Right renal pelvis (tissue), 4 donors: Measurements from ENCODE around the gene FOXF1. TPM values are rescaled to one million over a fixed set of nuclear protein-coding genes. Genes with fewer than 3 reads are reported as not detected.

Source experiments
- DNase-seq, 4 donors: peaks; one replicate each; pipeline ENCODE4 v3.0.0-alpha.2; 2013; ENCODE audit warnings: low read depth in 4 of 4, low spot score in 3 of 4, missing footprints in 1 of 4
- polyA plus RNA-seq, 4 donors: library from polyadenylated mRNA; unstranded; fragments of 120-200 nt; gene quantifications; one replicate each; pipeline ENCODE4 v1.2.1, GENCODE V29; 2013; ENCODE audit not compliant: insufficient read length in 4 of 4

Gene FOXF1
- polyA plus RNA-seq, 4 donors, result 0.07 to 0.60 (median 0.24) TPM

- DNase-seq, result no peak
Observed at GRCh38 chr16:86531641-86532525, 21.6 kb downstream of the FOXF1 start.

GRCh38 chr16:86532526-86532815, 22.1 kb downstream of the FOXF1 start:
- no peak for DNase-seq

- DNase-seq, result no peak
Observed at GRCh38 chr16:86533076-86533475, 22.7 kb downstream of the FOXF1 start.

DNA sequence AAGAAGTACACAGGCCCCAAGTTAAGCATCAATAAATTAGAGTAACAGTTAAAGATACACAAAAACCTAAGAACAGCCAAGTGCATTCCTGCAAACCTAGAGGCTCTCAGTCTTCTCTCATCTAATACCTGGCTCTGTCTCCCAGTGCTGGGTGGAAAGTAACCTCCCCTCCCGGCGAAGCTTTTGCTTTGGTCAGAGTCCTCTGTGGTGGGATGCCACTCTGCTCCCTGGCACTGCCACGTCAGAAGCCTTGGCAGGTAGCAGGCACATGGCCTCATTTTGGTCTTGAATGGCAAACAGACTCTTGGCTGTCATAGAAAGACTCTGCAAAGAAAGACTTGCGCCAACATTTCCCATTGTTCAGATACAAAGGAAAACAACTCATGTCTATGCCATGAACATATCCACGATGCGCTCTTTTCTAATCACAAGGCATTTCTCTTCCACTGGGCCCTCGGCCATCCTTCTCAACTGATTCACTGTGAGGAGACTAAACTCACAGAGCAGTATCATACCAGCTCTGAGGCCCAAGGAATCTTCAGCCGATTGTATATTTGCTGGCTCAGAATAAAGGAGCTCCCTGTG, 23.5 kb downstream of the FOXF1 start:
- DNase-seq, result no peak

DNA sequence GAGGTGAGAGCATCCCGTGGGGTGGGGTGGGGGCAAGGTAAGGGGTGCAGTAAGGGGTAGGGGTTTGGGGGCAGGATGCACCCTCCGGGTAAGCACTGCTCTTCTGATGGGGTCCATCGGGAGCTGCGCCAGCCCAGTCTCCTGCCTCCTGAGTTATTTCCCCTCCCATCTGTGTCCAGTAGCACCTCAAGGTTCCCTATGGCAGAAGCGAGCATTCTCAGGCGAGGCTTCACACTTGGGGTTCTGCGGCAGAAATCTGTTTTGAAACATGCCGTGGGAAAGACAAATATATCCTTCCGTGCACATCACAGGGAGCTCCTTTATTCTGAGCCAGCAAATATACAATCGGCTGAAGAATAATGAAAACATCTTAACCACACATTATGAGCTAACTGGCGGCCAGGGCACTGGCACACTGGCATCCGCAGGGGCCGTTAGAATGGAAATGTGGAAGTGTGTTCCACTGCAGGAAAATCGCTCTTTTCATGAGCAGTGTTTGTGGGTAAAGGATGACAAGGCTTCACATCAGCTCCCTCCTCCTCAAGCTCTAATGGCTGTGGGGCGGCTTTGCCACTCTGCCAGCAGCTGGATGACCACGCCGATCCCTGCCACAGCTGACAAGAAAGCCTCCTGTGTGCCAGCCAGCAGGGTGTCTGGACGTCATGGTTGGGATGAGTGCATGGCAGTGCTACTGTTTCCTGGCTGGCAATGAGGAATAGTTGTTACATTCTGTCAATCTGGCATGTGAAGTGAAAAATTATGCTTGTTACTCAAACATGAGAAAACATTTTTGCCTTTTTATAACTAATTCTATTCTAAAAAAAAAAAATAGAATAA, 24.7 kb downstream of the FOXF1 start:
- DNase-seq, result no peak

DNA sequence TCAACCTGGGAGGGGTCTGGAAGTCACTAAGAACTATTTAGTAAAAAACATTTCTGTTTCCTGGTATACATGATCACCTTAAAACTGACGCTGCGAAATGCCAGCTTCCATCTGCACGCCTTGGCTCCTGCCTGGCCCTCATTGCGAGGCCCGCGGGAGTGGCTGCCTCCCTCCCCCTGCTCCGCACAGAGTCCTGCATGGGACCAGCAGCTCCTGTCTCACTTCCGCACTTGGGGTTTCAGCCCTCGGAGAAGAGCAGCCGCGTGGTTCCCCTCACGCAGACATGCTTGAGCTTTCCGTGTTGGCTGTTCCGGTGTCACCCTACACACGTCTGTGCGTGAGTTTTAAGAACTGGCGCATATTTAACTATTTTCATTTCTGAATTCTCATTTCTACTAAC, 26.3 kb downstream of the FOXF1 start:
- DNase-seq, result no peak

- no peak for DNase-seq
Observed at GRCh38 chr16:86537486-86537885, 27.2 kb downstream of the FOXF1 start.

GRCh38 chr16:86538196-86538780, 28.0 kb downstream of the FOXF1 start:
- no peak for DNase-seq

GRCh38 chr16:86540894-86541293, 30.6 kb downstream of the FOXF1 start:
- no peak for DNase-seq

GRCh38 chr16:86541560-86541959, 31.2 kb downstream of the FOXF1 start:
- DNase-seq, result no peak

GRCh38 chr16:86542756-86543750, 32.7 kb downstream of the FOXF1 start:
- no peak for DNase-seq

- DNase-seq, result no peak
Observed at GRCh38 chr16:86545481-86545880, 35.2 kb downstream of the FOXF1 start.

DNA sequence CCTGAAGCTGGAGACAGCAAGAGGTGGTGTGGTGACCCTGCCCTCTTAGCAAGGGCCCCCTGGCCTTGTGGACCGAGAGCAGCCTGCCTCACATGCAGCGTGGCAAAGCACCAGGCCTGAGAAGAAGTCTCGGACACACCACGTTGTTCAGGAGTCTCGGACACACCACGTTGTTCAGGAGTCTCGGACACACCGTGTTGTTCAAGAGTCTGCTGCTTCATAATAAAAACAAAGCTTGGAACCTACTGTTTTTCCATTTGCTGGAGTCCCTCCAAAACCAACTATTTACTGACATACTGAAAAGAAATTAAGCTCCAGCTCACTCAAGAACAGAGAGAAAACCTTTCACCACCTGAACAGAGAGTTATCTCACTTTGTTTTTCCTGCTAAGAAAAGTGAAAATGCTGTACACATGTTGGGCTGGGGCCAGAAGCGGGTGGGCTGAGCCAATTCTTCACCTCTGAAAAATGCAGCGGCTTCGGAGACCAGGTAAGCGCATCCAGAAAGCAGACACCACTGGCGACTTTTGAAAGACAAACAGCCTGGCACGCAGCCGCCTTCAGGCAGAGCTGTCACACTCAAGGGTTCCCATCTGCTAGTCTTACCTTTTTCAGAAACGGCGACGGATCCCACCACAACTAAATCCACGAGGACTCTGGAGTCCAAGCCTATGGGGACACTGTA, 35.8 kb downstream of the FOXF1 start:
- no peak for DNase-seq

DNA sequence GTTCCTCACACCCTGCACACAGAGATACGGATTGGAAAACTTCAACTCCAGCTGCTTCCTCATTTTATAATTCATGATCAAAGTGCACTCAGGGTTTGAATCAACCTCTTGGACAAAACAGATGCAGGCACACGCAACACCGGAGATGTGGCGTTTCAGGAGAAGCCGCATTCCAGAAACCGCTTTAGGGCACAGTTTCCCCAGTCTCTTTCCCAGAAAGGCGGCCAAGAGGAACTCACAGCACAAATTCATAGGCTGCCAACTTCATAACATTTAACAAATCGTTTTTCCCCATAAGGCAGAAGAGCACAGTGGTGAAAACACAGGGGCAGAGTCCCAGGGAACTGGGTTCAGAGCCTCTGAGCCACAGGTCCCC, 36.3 kb downstream of the FOXF1 start:
- DNase-seq, result no peak

- DNase-seq, result no peak
Observed at GRCh38 chr16:86547286-86547685, 37.0 kb downstream of the FOXF1 start.

DNA sequence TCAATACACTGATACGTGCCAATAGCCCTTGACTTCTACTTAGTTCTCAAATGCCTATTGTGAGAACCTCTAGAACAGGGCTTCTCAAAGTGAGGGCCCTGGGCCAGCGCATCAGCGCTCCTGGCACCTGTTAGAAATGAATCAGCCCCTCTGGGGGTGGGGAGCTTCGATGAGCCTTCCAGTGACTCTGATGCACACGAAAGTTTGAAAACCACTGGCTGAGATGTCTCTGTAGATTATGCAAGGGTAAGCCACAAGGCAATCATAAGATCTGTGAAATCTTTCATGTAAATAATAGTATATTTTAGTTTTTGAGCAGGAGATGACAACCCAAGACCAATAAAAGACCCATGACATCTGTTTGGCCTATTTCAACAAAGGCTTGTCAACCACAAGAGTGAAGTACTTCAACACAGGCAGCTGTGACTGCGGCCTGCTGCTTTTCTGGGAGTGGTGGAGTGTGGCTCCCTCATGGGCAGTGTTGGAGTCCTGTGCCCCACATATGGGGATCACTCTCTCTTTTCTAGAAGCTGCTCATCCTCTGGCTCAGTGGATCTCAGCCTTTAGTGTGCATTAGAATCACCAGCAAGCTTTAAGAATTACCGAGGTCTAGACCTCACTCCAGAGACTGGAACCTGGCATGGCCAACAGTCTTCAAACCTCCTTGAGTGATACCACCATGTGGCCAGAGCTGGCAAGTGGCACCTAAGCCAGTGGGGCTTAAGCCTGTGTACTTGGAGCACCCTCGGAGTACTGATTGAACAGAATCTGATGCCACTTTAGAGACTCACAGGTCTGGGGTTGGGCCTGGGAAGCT, 39.0 kb downstream of the FOXF1 start:
- no peak for DNase-seq

GRCh38 chr16:86549893-86550190, 39.5 kb downstream of the FOXF1 start:
- DNase-seq, result no peak

- DNase-seq, result no peak
Observed at GRCh38 chr16:86550281-86550680, 40.0 kb downstream of the FOXF1 start.

GRCh38 chr16:86553356-86553755, 43.0 kb downstream of the FOXF1 start:
- no peak for DNase-seq
